Endodermal cell (in vitro differentiated cells): ENCODE measurements around the gene MYO5B. TPM values are rescaled to one million over a fixed set of nuclear protein-coding genes. Genes with fewer than 3 reads are reported as not detected.

Experiments used
- DNase-seq: peaks from one replicate; pipeline ENCODE4 v3.0.0-alpha.2; 2017
- H3K27ac ChIP-seq: 2 replicates; pipeline ENCODE4 v1.5.1; 2013; ENCODE audit warnings: mild to moderate bottlenecking, low read depth, low read length, moderate library complexity
- H3K27me3 ChIP-seq: 2 replicates; pipeline ENCODE4 v1.6.1; 2013; ENCODE audit warnings: mild to moderate bottlenecking, low read length, moderate library complexity; ENCODE audit not compliant: insufficient read depth, control insufficient read depth, poor library complexity, severe bottlenecking
- H3K36me3 ChIP-seq: 2 replicates; pipeline ENCODE4 v1.7.0; 2013; ENCODE audit warnings: mild to moderate bottlenecking, low read length, moderate library complexity; ENCODE audit not compliant: control insufficient read depth, insufficient read depth
- H3K4me1 ChIP-seq: one replicate; pipeline ENCODE4 v1.7.0; 2013; ENCODE audit warnings: low read length; ENCODE audit not compliant: control insufficient read depth, insufficient read depth
- H3K4me3 ChIP-seq: 2 replicates; pipeline ENCODE4 v1.5.1; 2013; ENCODE audit warnings: mild to moderate bottlenecking, low read length, moderate library complexity
- H3K9ac ChIP-seq: 2 replicates; pipeline ENCODE4 v1.6.1; 2013; ENCODE audit warnings: mild to moderate bottlenecking, low read length, moderate library complexity; ENCODE audit not compliant: poor library complexity, severe bottlenecking; ENCODE audit errors: extremely low read depth
- H3K9me3 ChIP-seq: 2 replicates; pipeline ENCODE4 v1.6.1; 2013; ENCODE audit warnings: mild to moderate bottlenecking, low read length, moderate library complexity; ENCODE audit not compliant: control insufficient read depth
- H3K27ac Mint-ChIP-seq: 2 replicates; pipeline ENCODE4 v1.8.0; 2020; ENCODE audit warnings: mixed read lengths
- H3K27me3 Mint-ChIP-seq: 2 replicates; pipeline ENCODE4 v1.8.0; 2021; ENCODE audit warnings: mild to moderate bottlenecking, mixed read lengths; ENCODE audit not compliant: insufficient read depth
- H3K36me3 Mint-ChIP-seq: 2 replicates; pipeline ENCODE4 v1.8.0; 2020; ENCODE audit warnings: low read depth, mixed read lengths
- H3K4me1 Mint-ChIP-seq: 2 replicates; pipeline ENCODE4 v1.8.0; 2020; ENCODE audit warnings: mixed read lengths
- H3K4me3 Mint-ChIP-seq: 2 replicates; pipeline ENCODE4 v1.8.0; 2020; ENCODE audit warnings: mild to moderate bottlenecking, moderate library complexity, mixed read lengths
- H3K9me3 Mint-ChIP-seq: 2 replicates; pipeline ENCODE4 v1.8.0; 2020; ENCODE audit warnings: mild to moderate bottlenecking, mixed read lengths
- WGBS, 2 experiments: methylation state at CpG; one replicate each; pipeline versions ENCODE4 v1.1.5 to v1.1.7; 2013; ENCODE audit warnings: missing lambda C conversion rate in 2 of 2, mixed read lengths in 1 of 2; ENCODE audit not compliant: insufficient coverage in 1 of 2, insufficient read length in 1 of 2; 5-methylcytosine and 5-hydroxymethylcytosine counted together
- total RNA-seq, 2 donors: library from RNA; stranded (reverse); fragmentation: NEBNext Ultra II Directional in 1 of 2; extraction: Animal tissue kit (Norgen Biotek cat#: 25700) in 1 of 2; gene quantifications; 2 replicates in 1 of 2; 3 replicates in 1 of 2; pipeline ENCODE4 v1.2.1, GENCODE V29; 2021
- TF ChIP-seq, protein P1 (sequence below): fragments of 200-600 bp; sonication (generic); conservative IDR thresholded peaks from 2 replicates; pipeline ENCODE4 v1.5.0; 2021; ENCODE audit warnings: antibody characterized with exemption, mild to moderate bottlenecking

MYO5B gene
- total RNA-seq, 2 donors from 2014 or later, result 12.2 to 16.8 TPM

DNA sequence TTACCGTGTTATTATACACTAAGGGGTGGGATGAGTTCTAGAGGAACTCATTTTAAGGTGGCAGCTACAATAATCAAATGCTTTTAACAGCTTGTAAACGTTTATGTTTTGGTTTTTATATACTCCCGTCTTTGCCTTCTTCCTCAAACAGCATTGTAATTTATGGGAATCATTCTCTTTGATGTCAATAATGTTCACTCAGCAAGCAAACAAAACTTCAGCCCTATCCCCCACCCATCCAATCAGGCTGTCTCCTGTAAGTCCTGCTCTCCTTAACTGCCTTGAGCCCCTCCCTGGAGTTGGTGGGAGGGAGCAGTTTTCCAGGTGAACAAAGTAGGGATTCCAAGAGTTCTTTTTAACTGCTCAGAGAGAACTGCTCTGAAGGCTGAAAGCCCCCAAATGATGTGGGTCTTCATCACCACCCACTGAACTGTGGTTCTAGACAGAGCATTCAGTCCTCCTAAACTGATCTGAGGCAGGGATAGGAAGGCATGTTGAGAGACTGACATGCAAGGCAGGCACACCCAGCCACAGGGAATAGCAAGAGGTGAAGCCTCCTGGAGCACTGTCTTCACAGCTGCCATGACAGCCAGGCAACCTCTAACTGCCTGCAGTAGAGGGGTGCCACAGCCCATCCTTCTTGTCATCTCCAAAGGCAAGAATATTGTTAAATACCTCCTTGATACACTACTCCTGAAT lies 17.5 kb downstream of the MYO5B start:
- H3K27me3 Mint-ChIP-seq, result peaks cover 7% of the 10 kb centered on the region
- H3K36me3 ChIP-seq, result no peaks in the 10 kb centered on the region
- H3K4me3 Mint-ChIP-seq, result no peak overlapping the region

GRCh38 chr18:50172367-50172766 lies 22.6 kb downstream of the MYO5B start:
- Mint-ChIP-seq H3K9me3 (no peaks in the 10 kb centered on the region), H3K4me1 (no peaks in the 10 kb centered on the region), H3K36me3 (no peaks in the 10 kb centered on the region), H3K27ac (no peak overlapping the region), H3K4me3 (no peak overlapping the region), H3K27me3 (peaks cover 2% of the 10 kb centered on the region)
- no peak for DNase-seq
- Histone ChIP-seq H3K4me1 (no peaks in the 10 kb centered on the region), H3K9me3 (no peaks in the 10 kb centered on the region), H3K9ac (no peak overlapping the region), H3K27me3 (no peaks in the 10 kb centered on the region), H3K4me3 (no peak overlapping the region), H3K36me3 (no peaks in the 10 kb centered on the region), H3K27ac (no peak overlapping the region)
- WGBS, 2 experiments, result 94 to 96% methylated on average over 3 of the region's 3 CpGs
- TF ChIP-seq, protein P1, sequence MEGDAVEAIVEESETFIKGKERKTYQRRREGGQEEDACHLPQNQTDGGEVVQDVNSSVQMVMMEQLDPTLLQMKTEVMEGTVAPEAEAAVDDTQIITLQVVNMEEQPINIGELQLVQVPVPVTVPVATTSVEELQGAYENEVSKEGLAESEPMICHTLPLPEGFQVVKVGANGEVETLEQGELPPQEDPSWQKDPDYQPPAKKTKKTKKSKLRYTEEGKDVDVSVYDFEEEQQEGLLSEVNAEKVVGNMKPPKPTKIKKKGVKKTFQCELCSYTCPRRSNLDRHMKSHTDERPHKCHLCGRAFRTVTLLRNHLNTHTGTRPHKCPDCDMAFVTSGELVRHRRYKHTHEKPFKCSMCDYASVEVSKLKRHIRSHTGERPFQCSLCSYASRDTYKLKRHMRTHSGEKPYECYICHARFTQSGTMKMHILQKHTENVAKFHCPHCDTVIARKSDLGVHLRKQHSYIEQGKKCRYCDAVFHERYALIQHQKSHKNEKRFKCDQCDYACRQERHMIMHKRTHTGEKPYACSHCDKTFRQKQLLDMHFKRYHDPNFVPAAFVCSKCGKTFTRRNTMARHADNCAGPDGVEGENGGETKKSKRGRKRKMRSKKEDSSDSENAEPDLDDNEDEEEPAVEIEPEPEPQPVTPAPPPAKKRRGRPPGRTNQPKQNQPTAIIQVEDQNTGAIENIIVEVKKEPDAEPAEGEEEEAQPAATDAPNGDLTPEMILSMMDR, result no peak

More for the DNA sequence above, 17.5 kb downstream of the MYO5B start:
- no peak overlapping the region for H3K9ac ChIP-seq
- H3K4me1 Mint-ChIP-seq, result no peaks in the 10 kb centered on the region
- no peaks in the 10 kb centered on the region for H3K9me3 ChIP-seq
- peaks cover 5% of the 10 kb centered on the region for H3K27me3 ChIP-seq
- no peak for DNase-seq
- TF ChIP-seq, protein P1, result no peak
- H3K27ac Mint-ChIP-seq, result no peak overlapping the region
- H3K4me3 ChIP-seq, result no peak overlapping the region
- H3K4me1 ChIP-seq, result no peaks in the 10 kb centered on the region
- WGBS, 2 experiments, result 87 to 90% methylated on average over 2 to 3 of the region's 3 CpGs
- H3K27ac ChIP-seq, result no peak overlapping the region
- H3K36me3 Mint-ChIP-seq, result no peaks in the 10 kb centered on the region
- no peaks in the 10 kb centered on the region for H3K9me3 Mint-ChIP-seq

DNA sequence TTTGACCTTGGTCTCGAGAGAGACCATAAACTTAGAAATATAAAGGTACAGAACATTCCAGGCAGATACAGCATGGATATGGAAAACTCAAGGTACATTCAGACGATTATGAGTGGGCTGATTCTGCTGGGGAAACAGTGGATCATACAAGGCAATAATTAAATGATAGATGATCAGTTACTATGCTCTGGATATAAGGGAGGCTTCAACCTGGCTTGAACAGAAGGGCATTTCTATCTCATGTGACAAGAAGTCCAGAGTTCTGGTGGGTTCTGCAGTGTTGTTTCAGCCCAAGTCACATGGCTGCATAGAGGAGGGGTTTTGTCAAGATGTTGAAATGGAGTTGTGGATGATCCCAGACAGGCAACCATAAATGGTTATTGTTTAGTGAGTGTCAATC lies 23.5 kb downstream of the MYO5B start:
- H3K36me3 Mint-ChIP-seq, result no peaks in the 10 kb centered on the region
- no peaks in the 10 kb centered on the region for H3K9me3 Mint-ChIP-seq
- no peak overlapping the region for H3K4me3 Mint-ChIP-seq
- H3K4me1 ChIP-seq, result no peaks in the 10 kb centered on the region
- no peak overlapping the region for H3K27ac Mint-ChIP-seq
- no peaks in the 10 kb centered on the region for H3K4me1 Mint-ChIP-seq
- H3K9ac ChIP-seq, result no peak overlapping the region
- no peaks in the 10 kb centered on the region for H3K36me3 ChIP-seq
- TF ChIP-seq, protein P1, result no peak
- no peak overlapping the region for H3K4me3 ChIP-seq
- no peak for DNase-seq
- H3K9me3 ChIP-seq, result no peaks in the 10 kb centered on the region
- H3K27me3 Mint-ChIP-seq, result peaks cover 2% of the 10 kb centered on the region
- H3K27ac ChIP-seq, result no peak overlapping the region
- no peaks in the 10 kb centered on the region for H3K27me3 ChIP-seq
- WGBS, 2 experiments, result 92% methylated on average over 2 of the region's 2 CpGs
